GM12878 (cell line): ENCODE results near the gene PNPLA3. TPM values are rescaled to one million over a fixed set of nuclear protein-coding genes. Genes with fewer than 3 reads are reported as not detected.

Experiments used
- ATAC-seq: fragments of 200-7000 bp; cut with Tn5 transposase; 3 replicates; pipeline ENCODE4 v1.9.1; 2020; ENCODE audit warnings: mild to moderate bottlenecking, moderate library complexity
- BruUV-seq: library from RNA; stranded (reverse); fragments of 400-500 nt; replicated peaks from 2 replicates; lab custom pipeline; 2021; lab: Mats Ljungman, UMichigan
- CTCF ChIA-PET: fragments of 300-600 bp; sonication (Branson Sonifier 250); formaldehyde crosslinking; extraction: SDS; loops from one replicate; lab custom pipeline; 2021; ENCODE audit warnings: inconsistent platforms; lab: Yijun Ruan, JAX
- POLR2A ChIA-PET: fragments of 350-600 bp; formaldehyde crosslinking; extraction: SDS; loops from one replicate; lab custom pipeline; 2021; ENCODE audit warnings: inconsistent platforms; lab: Charles Lee
- RAD21 ChIA-PET: fragments of 300-600 bp; sonication (Branson Sonifier 250); formaldehyde crosslinking; loops from one replicate; lab custom pipeline; 2023; ENCODE audit warnings: antibody characterized with exemption; ENCODE audit not compliant: unreplicated experiment; lab: Charles Lee
- SMC1A ChIA-PET: fragments of 300-600 bp; sonication (Branson Sonifier 250); formaldehyde crosslinking; loops from one replicate; lab custom pipeline; 2023; ENCODE audit not compliant: unreplicated experiment, uncharacterized antibody; lab: Charles Lee
- DNase-seq: peaks from one replicate; pipeline ENCODE4 v3.0.0-alpha.2; 2011; ENCODE audit warnings: low read depth, low spot score
- FAIRE-seq: peaks from 3 replicates; lab custom pipeline; 2011; peaks lifted over from hg19 to GRCh38; lab: Jason Lieb, UNC
- H2AFZ ChIP-seq: 2 replicates; pipeline ENCODE4 v1.6.0; 2011; ENCODE audit warnings: low read depth, low read length, control low read depth; ENCODE audit not compliant: control insufficient read depth
- H3K27ac ChIP-seq: 2 replicates; pipeline ENCODE4 v1.5.1; 2011; ENCODE audit warnings: control low read depth; ENCODE audit not compliant: control insufficient read depth, insufficient read depth
- H3K27me3 ChIP-seq, 2 experiments: replicated peaks in 1 of 2; 2 replicates each; pipeline versions ENCODE4 v1.6.0 to v1.6.1; 2011; ENCODE audit warnings: low read length in 1 of 2; ENCODE audit not compliant: control insufficient read depth in 2 of 2, insufficient read depth in 2 of 2
- H3K36me3 ChIP-seq, 2 experiments: 2 replicates each; pipeline ENCODE4 v1.5.1; 2011; ENCODE audit warnings: low read length in 1 of 2; ENCODE audit not compliant: control insufficient read depth in 2 of 2, insufficient read depth in 2 of 2
- H3K4me1 ChIP-seq: 2 replicates; pipeline ENCODE4 v1.6.1; 2011; ENCODE audit warnings: mild to moderate bottlenecking, low read length, moderate library complexity, mixed read lengths; ENCODE audit not compliant: control insufficient read depth, insufficient read depth
- H3K4me2 ChIP-seq: 2 replicates; pipeline ENCODE4 v1.6.0; 2011; ENCODE audit warnings: control low read depth; ENCODE audit not compliant: control insufficient read depth, insufficient read depth
- H3K4me3 ChIP-seq: fragments of 200-600 bp; sonication (generic); 2 replicates; pipeline ENCODE4 v1.5.1; 2016
- H3K79me2 ChIP-seq: 2 replicates; pipeline ENCODE4 v1.6.0; 2011; ENCODE audit warnings: low read length; ENCODE audit not compliant: control insufficient read depth, insufficient read depth
- H3K9ac ChIP-seq: 2 replicates; pipeline ENCODE4 v1.8.0; 2011; ENCODE audit warnings: low read length, control low read depth, mixed read lengths; ENCODE audit not compliant: control insufficient read depth, insufficient read depth
- H3K9me3 ChIP-seq: replicated peaks from 3 replicates; pipeline ENCODE4 v1.5.1; 2011; ENCODE audit warnings: mild to moderate bottlenecking, low read length; ENCODE audit not compliant: control insufficient read depth, insufficient read depth
- H4K20me1 ChIP-seq: 2 replicates; pipeline ENCODE4 v1.6.0; 2011; ENCODE audit not compliant: control insufficient read depth, insufficient read depth
- E2F8 ChIP-seq: fragments of 450-650 bp; IDR thresholded peaks from 2 replicates; pipeline ENCODE4 v1.6.1; 2018; ENCODE audit warnings: mild to moderate bottlenecking, low read depth, moderate library complexity; ENCODE audit not compliant: partially characterized antibody
- PAX8 ChIP-seq: fragments of 450-650 bp; IDR thresholded peaks from 2 replicates; pipeline ENCODE4 v1.6.1; 2017; ENCODE audit warnings: mild to moderate bottlenecking, moderate library complexity
- ZNF592 ChIP-seq: fragments of 450-650 bp; IDR thresholded peaks from 2 replicates; pipeline ENCODE4 v1.6.1; 2017; ENCODE audit warnings: mild to moderate bottlenecking, moderate library complexity
- WGBS: methylation state at CpG from one replicate; pipeline ENCODE4 v1.1.6; 2016; ENCODE audit warnings: low lambda C conversion rate; ENCODE audit not compliant: insufficient replicate concordance, insufficient coverage; ENCODE audit errors: missing lambda C conversion rate; 5-methylcytosine and 5-hydroxymethylcytosine counted together
- in situ Hi-C: fragments of 300-500 bp; cut with MboI; formaldehyde crosslinking; loops from 9 replicates; pipeline ENCODE4 v1.14.3; 2018; ENCODE audit warnings: mixed read lengths
- intact Hi-C: fragments of 100-400 bp; cut with micrococcal nuclease; formaldehyde crosslinking; loops from one replicate; pipeline ENCODE4 v1.14.2; 2022; ENCODE audit not compliant: unreplicated experiment
- polyA plus RNA-seq, 11 experiments: library from polyadenylated mRNA; depleted of rRNA in 4 of 11; unstranded in 6 of 11; stranded (reverse) in 5 of 11; fragments of >200 nt; fragmentation: Nextera tagmentation in 4 of 11; fragmentation: Illumina TruSeq in 1 of 11; extraction: Ambion mirVana in 4 of 11; extraction: Trizol in 1 of 11; gene quantifications; 1 replicate in 1 of 11; 2 replicates in 10 of 11; pipeline versions ENCODE4 v1.2.1 to v1.2.3, GENCODE V29; 2011 to 2016; ENCODE audit warnings: inconsistent platforms in 2 of 11, missing spikeins in 2 of 11, low read depth in 1 of 11
- total RNA-seq, 4 experiments: library from RNA; depleted of rRNA in 3 of 4; stranded (reverse); fragments of >200 nt in 3 of 4; fragmentation: Illumina TruSeq in 1 of 4; extraction: Trizol in 1 of 4; gene quantifications; 2 replicates each; pipeline versions ENCODE4 v1.2.1 to v1.2.3, GENCODE V29; 2013 to 2021

PNPLA3 gene
- total and polyA plus RNA-seq, 10 of the 15 experiments (the other 5 are each of a cell fraction or from before 2014, with no cell fraction given): 0.05 to 0.08 TPM; not detected in 8

- no peak for TF ChIP-seq ZNF592
- no peak for TF ChIP-seq PAX8
These were observed 36.2 kb upstream of the PNPLA3 start (continued) for GRCh38 chr22:43887391-43887790.

- BruUV-seq: no TSS peak
- ChIA-PET POLR2A (no interaction called here), CTCF (interaction anchor here (1.4 kb wide), 1 partner anchor 57 kb away, joined by 3 read pairs; no protein-coding TSS in a partner anchor), RAD21 (no interaction called here), SMC1A (no interaction called here)
- WGBS: 0% methylated on average over 4 of the region's 4 CpGs
- Histone ChIP-seq H3K36me3 (no peaks in the 10 kb centered on the region), H3K27me3 (peaks cover 11% of the 10 kb centered on the region in 2 experiments), H3K4me1 (peaks cover 9% of the 10 kb centered on the region), H2AFZ (no peak overlapping the region), H3K4me3 (no peak overlapping the region), H3K27ac (no peak overlapping the region), H3K9me3 (no peaks in the 10 kb centered on the region), H3K79me2 (no peaks in the 10 kb centered on the region), H4K20me1 (no peaks in the 10 kb centered on the region; the same call in 1 of the 2 replicates), H3K4me2 (no peak overlapping the region), H3K9ac (no peak overlapping the region)
- TF ChIP-seq E2F8: no peak
- no peak for FAIRE-seq
- DNase-seq: no peak
- in situ Hi-C loops (no loop called here), intact Hi-C loops (loop anchor here (10.0 kb wide), 1 partner anchor 144 kb away; no protein-coding TSS in a partner anchor)
- no peak for ATAC-seq
These were observed 34.9 kb upstream of the PNPLA3 start for GRCh38 chr22:43888740-43889139.
